Muscle of leg (tissue), 11 donors: ENCODE data around the gene DPH6. TPM values are rescaled to one million over a fixed set of nuclear protein-coding genes. Genes with fewer than 3 reads are reported as not detected.

Experiments used
- DNase-seq: peaks from one replicate; pipeline ENCODE4 v3.0.0; 2013
- H3K27ac ChIP-seq: one replicate; pipeline ENCODE4 v1.5.1; 2013; ENCODE audit warnings: mild to moderate bottlenecking, low read length, control low read depth
- H3K27me3 ChIP-seq: one replicate; pipeline ENCODE4 v1.6.1; 2013; ENCODE audit warnings: low read length; ENCODE audit not compliant: control insufficient read depth, insufficient read depth
- H3K36me3 ChIP-seq: one replicate; pipeline ENCODE4 v1.6.1; 2013; ENCODE audit warnings: low read length; ENCODE audit not compliant: control insufficient read depth, insufficient read depth
- H3K4me1 ChIP-seq: one replicate; pipeline ENCODE4 v1.6.1; 2013; ENCODE audit warnings: low read length; ENCODE audit not compliant: control insufficient read depth, insufficient read depth
- H3K4me3 ChIP-seq: one replicate; pipeline ENCODE4 v1.5.1; 2013; ENCODE audit warnings: low read length, control low read depth
- H3K9me3 ChIP-seq: replicated peaks from 2 replicates; pipeline ENCODE4 v1.6.1; 2013; ENCODE audit warnings: low read depth, low read length; ENCODE audit not compliant: control insufficient read depth
- WGBS: methylation state at CpG from one replicate; pipeline ENCODE4 v1.1.5; 2013; ENCODE audit warnings: missing lambda C conversion rate; ENCODE audit not compliant: insufficient coverage; 5-methylcytosine and 5-hydroxymethylcytosine counted together
- polyA plus RNA-seq, 8 donors: library from polyadenylated mRNA; unstranded; fragments of 120-200 nt; gene quantifications; one replicate each; pipeline versions ENCODE4 v1.2.1 to v1.2.3, GENCODE V29; 2013; ENCODE audit warnings: inconsistent platforms in 1 of 8, low replicate concordance in 1 of 8; ENCODE audit not compliant: insufficient read length in 8 of 8, insufficient read depth in 1 of 8
- total RNA-seq: library from RNA; stranded (reverse); fragments of 120-200 nt; gene quantifications from one replicate; pipeline ENCODE4 v1.2.4, GENCODE V29; 2013

The DPH6 gene
- total and polyA plus RNA-seq, 9 donors = 9.8 to 23.1 (median 15.2) TPM

- H3K36me3 ChIP-seq = peaks cover 5% of the 10 kb centered on the region
- no peak for DNase-seq
- no peak overlapping the region for H3K27ac ChIP-seq
- no peaks in the 10 kb centered on the region for H3K4me1 ChIP-seq
- no peaks in the 10 kb centered on the region for H3K27me3 ChIP-seq
- peaks cover 9% of the 10 kb centered on the region for H3K9me3 ChIP-seq
- H3K4me3 ChIP-seq = no peak overlapping the region
- no CpG with 5 or more reads among the region's 3 CpGs for WGBS
These were observed 54.0 kb downstream of the DPH6 start for GRCh38 chr15:35491999-35492398.

- no peaks in the 10 kb centered on the region for H3K4me1 ChIP-seq
- WGBS = no CpG with 5 or more reads among the region's 3 CpGs
These were observed 54.8 kb downstream of the DPH6 start for GRCh38 chr15:35491173-35491572.

GRCh38 chr15:35490511-35490910, 55.5 kb downstream of the DPH6 start:
- WGBS = 33% methylated on average over 1 of the region's 4 CpGs
- H3K27me3 ChIP-seq = no peaks in the 10 kb centered on the region
- peaks cover 5% of the 10 kb centered on the region for H3K36me3 ChIP-seq
- no peaks in the 10 kb centered on the region for H3K4me1 ChIP-seq
- peaks cover 11% of the 10 kb centered on the region for H3K9me3 ChIP-seq
- H3K27ac ChIP-seq = no peak overlapping the region
- no peak overlapping the region for H3K4me3 ChIP-seq
- peak; percentile 22 for DNase-seq

More at GRCh38 chr15:35491173-35491572, 54.8 kb downstream of the DPH6 start:
- H3K27me3 ChIP-seq = no peaks in the 10 kb centered on the region
- no peak overlapping the region for H3K27ac ChIP-seq
- no peak for DNase-seq
- H3K9me3 ChIP-seq = peaks cover 11% of the 10 kb centered on the region
- H3K36me3 ChIP-seq = peaks cover 5% of the 10 kb centered on the region
- no peak overlapping the region for H3K4me3 ChIP-seq

GRCh38 chr15:35487417-35487816, 58.5 kb downstream of the DPH6 start:
- Histone ChIP-seq H3K36me3 (peaks cover 5% of the 10 kb centered on the region), H3K9me3 (peaks cover 13% of the 10 kb centered on the region), H3K27ac (no peak overlapping the region), H3K4me3 (no peak overlapping the region), H3K4me1 (no peaks in the 10 kb centered on the region), H3K27me3 (no peaks in the 10 kb centered on the region)
- DNase-seq = no peak
- whole genome bisulfite sequencing = 100% methylated on average over 1 of the region's 2 CpGs

GRCh38 chr15:35486296-35486695, 59.7 kb downstream of the DPH6 start:
- no peak for DNase-seq
- Histone ChIP-seq H3K27me3 (no peaks in the 10 kb centered on the region), H3K9me3 (peaks cover 13% of the 10 kb centered on the region), H3K4me1 (no peaks in the 10 kb centered on the region), H3K36me3 (peaks cover 5% of the 10 kb centered on the region), H3K4me3 (no peak overlapping the region), H3K27ac (no peak overlapping the region)
- WGBS = no CpG with 5 or more reads among the region's 1 CpG

GRCh38 chr15:35485411-35485810, 60.6 kb downstream of the DPH6 start:
- H3K36me3 ChIP-seq = peaks cover 5% of the 10 kb centered on the region
- no peak overlapping the region for H3K4me3 ChIP-seq
- H3K27me3 ChIP-seq = no peaks in the 10 kb centered on the region
- no peak overlapping the region for H3K27ac ChIP-seq
- H3K4me1 ChIP-seq = no peaks in the 10 kb centered on the region
- peaks cover 13% of the 10 kb centered on the region for H3K9me3 ChIP-seq
- no peak for DNase-seq
- WGBS = no CpG with 5 or more reads among the region's 2 CpGs

GRCh38 chr15:35484231-35484945, 61.6 kb downstream of the DPH6 start:
- no peak overlapping the region for H3K4me3 ChIP-seq
- peaks cover 13% of the 10 kb centered on the region for H3K9me3 ChIP-seq
- no peak for DNase-seq
- no peaks in the 10 kb centered on the region for H3K4me1 ChIP-seq
- no CpG with 5 or more reads among the region's 5 CpGs for WGBS
- H3K27ac ChIP-seq = no peak overlapping the region
- no peaks in the 10 kb centered on the region for H3K27me3 ChIP-seq
- H3K36me3 ChIP-seq = peaks cover 5% of the 10 kb centered on the region

- Histone ChIP-seq H3K27me3 (no peaks in the 10 kb centered on the region), H3K36me3 (no peaks in the 10 kb centered on the region), H3K4me1 (no peaks in the 10 kb centered on the region), H3K27ac (no peak overlapping the region), H3K9me3 (peaks cover 4% of the 10 kb centered on the region), H3K4me3 (no peak overlapping the region)
- no CpG with 5 or more reads among the region's 2 CpGs for WGBS
- DNase-seq = peak; percentile 15
These were observed 64.0 kb downstream of the DPH6 start for GRCh38 chr15:35481992-35482391.

- WGBS = no CpG with 5 or more reads among the region's 1 CpG
- Histone ChIP-seq H3K27ac (no peak overlapping the region), H3K9me3 (peaks cover 2% of the 10 kb centered on the region), H3K4me3 (no peak overlapping the region), H3K4me1 (no peaks in the 10 kb centered on the region), H3K27me3 (no peaks in the 10 kb centered on the region), H3K36me3 (no peaks in the 10 kb centered on the region)
- DNase-seq = no peak
These were observed 64.9 kb downstream of the DPH6 start for GRCh38 chr15:35481064-35481463.

GRCh38 chr15:35479423-35479822, 66.5 kb downstream of the DPH6 start:
- Histone ChIP-seq H3K4me3 (no peak overlapping the region), H3K4me1 (no peaks in the 10 kb centered on the region), H3K27me3 (no peaks in the 10 kb centered on the region), H3K27ac (no peak overlapping the region), H3K9me3 (peaks cover 2% of the 10 kb centered on the region), H3K36me3 (no peaks in the 10 kb centered on the region)
- DNase-seq = no peak
- 42% methylated on average over 1 of the region's 1 CpG for WGBS
